ENCODE data around the gene MCF2L.

The MCF2L gene

GRCh38 chr13:113061796-113062425 is 92.9 kb downstream of the MCF2L start:
- DNase-seq, result no peak

DNA sequence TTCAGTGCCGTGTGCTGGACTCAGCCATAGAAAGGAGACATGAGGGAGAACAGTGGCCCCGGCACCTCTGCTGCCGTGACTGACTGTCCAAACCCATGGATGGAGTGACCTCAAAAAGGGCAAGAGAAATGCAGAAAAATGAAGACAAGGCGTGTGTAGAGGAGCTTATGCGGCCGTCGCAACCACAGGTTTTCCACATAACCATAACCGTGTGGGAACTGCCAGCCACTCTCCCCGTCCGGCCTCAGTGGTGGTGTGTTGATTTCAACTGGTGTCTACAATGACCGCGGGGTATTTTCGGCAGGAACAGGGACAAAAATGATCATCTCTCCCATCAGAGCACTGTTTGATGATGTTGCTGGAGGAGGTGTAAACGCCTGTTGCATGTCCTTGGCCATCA is 93.7 kb downstream of the MCF2L start:
- DNase-seq, result no peak

- DNase-seq, result no peak
These were observed 94.1 kb downstream of the MCF2L start for GRCh38 chr13:113063091-113063491.

GRCh38 chr13:113064000-113064533 is 95.1 kb downstream of the MCF2L start:
- no peak for DNase-seq

DNA sequence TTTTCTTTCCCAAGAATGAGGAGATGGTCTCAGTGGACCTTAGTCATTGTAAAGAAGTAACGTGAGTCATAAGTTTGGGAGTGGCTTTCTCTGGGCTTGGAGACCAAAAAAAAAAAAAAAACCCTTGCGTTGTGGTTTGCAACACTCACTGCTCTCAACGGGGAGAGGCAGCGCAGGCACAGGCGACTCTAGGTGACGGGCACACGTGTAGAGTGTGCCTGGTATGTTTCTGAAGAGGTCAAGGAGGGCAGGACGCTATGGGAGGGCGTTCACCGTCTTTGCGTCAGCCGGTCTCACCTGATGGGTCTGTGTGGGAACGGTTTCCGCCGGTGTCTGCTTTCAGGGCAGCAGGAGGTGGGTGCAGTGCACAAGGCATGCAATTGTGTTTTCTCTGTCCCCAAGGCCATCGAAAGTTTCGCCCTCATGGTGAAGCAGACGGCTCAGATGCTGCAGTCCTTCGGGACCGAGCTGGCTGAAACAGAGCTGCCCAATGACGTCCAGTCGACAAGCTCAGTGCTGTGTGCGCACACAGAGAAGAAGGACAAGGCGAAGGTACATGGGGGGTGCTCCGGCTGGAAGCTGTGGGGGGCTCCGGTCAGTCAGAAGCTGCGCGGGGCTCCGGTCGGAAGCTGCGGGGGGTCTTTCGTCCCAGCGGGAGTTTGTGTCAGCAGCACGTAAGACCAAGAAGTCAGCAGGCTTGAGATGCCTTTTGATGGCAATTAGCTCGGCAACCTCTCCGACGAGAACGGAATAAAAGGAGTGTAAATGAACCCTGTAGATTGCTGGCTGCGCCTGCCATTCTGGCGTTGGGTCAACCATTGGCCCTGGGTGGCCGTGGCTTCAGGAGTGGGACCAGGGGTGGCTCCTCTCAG is 95.8 kb downstream of the MCF2L start:
- DNase-seq, result no peak

- DNase-seq, result no peak
These were observed 96.6 kb downstream of the MCF2L start for GRCh38 chr13:113065406-113066141.

DNA sequence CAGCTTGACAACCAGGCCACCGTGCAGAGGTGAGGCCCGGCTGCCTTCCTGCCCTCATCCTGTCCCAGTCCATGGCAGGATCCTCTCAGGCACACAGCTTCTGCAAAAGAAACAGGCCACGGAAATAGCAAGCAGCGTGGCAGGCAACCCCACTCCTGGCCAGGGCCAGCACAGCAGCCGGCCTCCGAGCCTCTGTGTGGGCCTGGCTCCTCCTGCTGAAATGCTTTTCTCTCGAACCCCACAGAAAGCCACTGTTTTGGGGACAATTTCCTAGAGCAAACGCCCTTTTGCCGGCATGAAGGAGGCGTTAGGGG is 97.1 kb downstream of the MCF2L start:
- no peak for DNase-seq

DNA sequence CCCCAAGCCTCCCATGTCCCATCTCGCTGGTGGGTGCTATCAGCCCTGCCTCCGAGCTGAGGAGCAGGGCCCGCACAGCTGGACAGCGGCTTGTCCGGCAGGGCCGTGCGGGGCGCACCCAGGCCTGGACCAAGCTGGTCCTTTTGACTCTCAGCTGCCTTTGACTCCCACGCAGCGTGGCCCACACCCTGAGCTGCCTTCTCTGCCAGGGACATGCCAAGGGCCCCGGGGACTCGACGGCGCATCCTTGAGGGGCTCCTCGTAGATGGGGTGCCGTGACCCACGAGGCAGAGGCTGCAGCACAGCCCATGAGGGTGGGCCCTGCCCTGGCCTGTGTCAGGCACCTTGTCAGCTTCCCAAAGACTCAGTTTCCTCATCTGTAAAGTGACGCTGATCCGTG is 97.7 kb downstream of the MCF2L start:
- no peak for DNase-seq

DNA sequence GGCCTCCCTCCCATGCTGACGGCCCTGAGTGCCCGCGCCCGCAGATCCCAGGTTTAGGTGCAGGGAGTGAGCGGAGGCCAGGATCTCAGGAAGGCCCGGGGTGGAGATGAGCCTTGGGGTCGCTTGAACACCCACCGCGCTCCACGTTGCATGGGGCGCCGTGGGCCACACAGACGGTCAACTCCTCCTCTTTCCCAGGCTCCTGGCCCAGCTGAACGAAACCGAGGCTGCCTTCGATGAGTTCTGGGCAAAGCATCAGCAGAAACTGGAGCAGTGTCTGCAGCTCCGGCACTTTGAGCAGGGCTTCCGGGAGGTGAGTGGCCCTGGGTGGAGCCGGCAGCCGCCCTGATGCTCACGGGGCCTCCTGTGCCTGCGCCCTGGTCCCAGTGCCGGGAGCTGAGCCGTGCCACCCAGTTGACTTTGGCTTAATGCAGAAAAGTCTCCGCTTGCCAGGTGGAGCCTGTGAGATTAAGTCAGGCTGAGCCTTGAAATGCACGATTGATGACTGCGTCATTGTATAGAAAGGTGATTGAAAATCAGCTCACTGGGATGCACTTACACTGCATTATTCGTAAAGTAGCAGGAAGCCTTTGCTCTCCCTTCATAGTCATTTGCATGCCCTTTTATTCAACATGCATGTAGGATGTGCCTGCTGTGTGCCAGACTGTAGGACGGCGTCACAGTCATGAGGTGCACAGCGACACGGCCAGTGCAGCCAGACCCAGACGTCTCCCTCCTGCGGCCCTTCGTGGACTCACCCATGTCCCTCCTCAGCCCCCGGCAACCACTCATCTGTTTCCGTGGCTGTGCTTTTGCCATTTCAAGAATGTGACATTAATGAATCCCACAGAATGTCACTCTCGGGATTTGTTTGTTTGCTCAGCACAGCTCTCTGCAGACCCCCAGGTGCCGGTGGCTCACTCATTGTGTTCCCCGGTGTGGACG is 101.1 kb downstream of the MCF2L start:
- DNase-seq, result peak in 1 of 56 donors; percentile 22

DNA sequence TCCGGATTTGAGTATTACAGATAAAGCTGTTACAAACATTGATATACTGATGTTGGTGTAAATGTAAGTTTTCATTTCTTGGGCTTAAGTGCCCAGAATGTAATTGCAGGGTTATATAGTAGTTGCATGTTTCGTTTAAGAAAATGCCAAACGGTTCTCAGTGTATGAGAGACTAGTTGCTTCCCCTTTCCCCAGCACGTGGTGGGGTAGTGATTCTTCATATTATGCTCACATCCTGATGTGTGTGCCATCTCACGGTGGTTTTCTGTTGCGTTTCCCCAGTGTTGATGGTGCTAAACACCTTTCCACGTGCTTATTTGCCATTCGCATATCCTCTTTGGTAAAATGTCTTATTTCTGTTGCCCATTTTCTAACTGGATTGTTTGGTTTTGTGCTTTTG is 101.8 kb downstream of the MCF2L start:
- no peak for DNase-seq

DNA sequence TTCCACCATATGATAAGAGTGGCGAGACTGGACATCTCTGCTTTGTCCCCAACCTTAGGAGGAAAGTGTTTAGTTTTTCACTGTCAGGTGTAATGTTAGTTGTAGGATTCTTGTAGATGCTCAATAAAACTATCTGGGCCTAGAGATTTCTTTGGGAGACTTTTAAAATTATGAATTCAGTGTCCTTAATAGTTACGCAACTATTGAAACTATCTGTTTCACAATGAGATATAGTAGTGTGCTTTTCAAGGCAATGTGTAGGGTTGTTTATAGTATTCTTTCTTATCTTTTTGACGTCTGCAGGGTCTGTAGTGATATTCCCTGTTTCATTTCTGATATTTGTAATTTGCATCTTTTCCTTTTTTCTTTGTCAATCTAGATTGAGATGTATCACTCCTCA is 103.4 kb downstream of the MCF2L start:
- DNase-seq, result no peak

DNA sequence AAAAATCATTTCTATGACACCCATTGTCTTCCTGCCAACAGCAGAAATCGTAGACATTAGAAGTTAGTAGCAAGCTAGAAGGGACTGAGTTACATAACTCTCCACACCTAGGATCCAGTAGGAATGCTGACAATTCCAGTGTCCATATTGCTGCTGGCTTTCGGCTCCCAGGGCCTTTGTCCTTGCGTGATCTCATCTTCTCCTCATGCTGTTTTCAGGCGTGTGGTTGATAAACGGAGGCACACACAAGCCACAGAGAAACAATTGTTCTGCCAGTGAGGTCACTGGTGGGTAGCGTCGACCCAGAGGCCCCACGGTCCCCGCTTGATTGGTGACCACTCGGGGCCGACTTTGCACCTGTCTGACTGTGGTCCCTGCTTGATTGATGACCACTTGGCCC is 104.9 kb downstream of the MCF2L start:
- peak in 6 of 56 donors; percentile 20 to 40 (median 29) for DNase-seq

- no peak for DNase-seq
These were observed 105.4 kb downstream of the MCF2L start for GRCh38 chr13:113074401-113074800.

- DNase-seq, result no peak
These were observed 105.9 kb downstream of the MCF2L start for GRCh38 chr13:113074876-113075275.

GRCh38 chr13:113075711-113076110 is 106.7 kb downstream of the MCF2L start:
- DNase-seq, result no peak

GRCh38 chr13:113076681-113077401 is 107.8 kb downstream of the MCF2L start:
- no peak for DNase-seq

- no peak for DNase-seq
These were observed 108.5 kb downstream of the MCF2L start for GRCh38 chr13:113077566-113077952.

GRCh38 chr13:113077953-113078901 is 109.2 kb downstream of the MCF2L start:
- no peak for DNase-seq

All from nucleus accumbens (tissue), 56 donors.